Neural crest cell (in vitro differentiated cells): ENCODE data around the gene WNT10A. TPM values are rescaled to one million over a fixed set of nuclear protein-coding genes. Genes with fewer than 3 reads are reported as not detected.
A peak's percentile ranks its signal among the peaks of the same experiment; 100 is the strongest.

Experiments used
- DNase-seq: peaks from one replicate; pipeline ENCODE4 v3.0.0; 2021; ENCODE audit warnings: low read depth, mixed read lengths, low spot score
- H3K27ac Mint-ChIP-seq: one replicate; pipeline ENCODE4 v1.8.0; 2021; ENCODE audit warnings: mild to moderate bottlenecking, mixed read lengths; ENCODE audit not compliant: unreplicated experiment
- H3K27me3 Mint-ChIP-seq: 2 replicates; pipeline ENCODE4 v1.8.0; 2021; ENCODE audit warnings: low read depth, mild to moderate bottlenecking, mixed read lengths
- H3K36me3 Mint-ChIP-seq: 2 replicates; pipeline ENCODE4 v1.8.0; 2021; ENCODE audit warnings: low read depth, mild to moderate bottlenecking, mixed read lengths
- H3K4me1 Mint-ChIP-seq: 2 replicates; pipeline ENCODE4 v1.8.0; 2021; ENCODE audit warnings: mixed read lengths
- H3K4me3 Mint-ChIP-seq: one replicate; pipeline ENCODE4 v1.8.0; 2021; ENCODE audit warnings: mild to moderate bottlenecking, mixed read lengths
- H3K9me3 Mint-ChIP-seq: 2 replicates; pipeline ENCODE4 v1.8.0; 2021; ENCODE audit warnings: mixed read lengths
- CTCF ChIP-seq: fragments of 200-600 bp; sonication (generic); conservative IDR thresholded peaks from 2 replicates; pipeline ENCODE4 v1.5.0; 2021; ENCODE audit warnings: antibody characterized with exemption, mild to moderate bottlenecking
- total RNA-seq: library from RNA; stranded (reverse); gene quantifications from 2 replicates; pipeline ENCODE4 v1.2.1, GENCODE V29; 2021

The WNT10A gene
- total RNA-seq, 1 donor from 2014 or later: not detected

- H3K9me3 Mint-ChIP-seq: no peaks in the 10 kb centered on the region
- DNase-seq: no peak
- peaks cover 10% of the 10 kb centered on the region for H3K4me1 Mint-ChIP-seq
- TF ChIP-seq CTCF: no peak
- H3K27me3 Mint-ChIP-seq: peaks cover 94% of the 10 kb centered on the region
- H3K27ac Mint-ChIP-seq: no peak overlapping the region
- H3K36me3 Mint-ChIP-seq: no peaks in the 10 kb centered on the region
- peak overlapping the region; percentile 76 for H3K4me3 Mint-ChIP-seq
Measured at GRCh38 chr2:218858671-218859555, 21.7 kb upstream of the WNT10A start.

GRCh38 chr2:218859556-218859987 lies 21.1 kb upstream of the WNT10A start, which contains the start of gene WNT6:
TSS of gene WNT6 (plus strand) at chr2:218859805. CDS start at chr2:218860038, 233 bp downstream.
- Mint-ChIP-seq H3K27ac (no peak within 1 kb of the TSS), H3K4me1 (peaks cover 10% of the 10 kb centered on the region), H3K4me3 (peak within 1 kb of the TSS; percentile 77), H3K9me3 (no peaks in the 10 kb centered on the region), H3K36me3 (no peaks in the 10 kb centered on the region), H3K27me3 (peaks cover 91% of the 10 kb centered on the region)
- no peak for TF ChIP-seq CTCF
- DNase-seq: no peak

- peaks cover 10% of the 10 kb centered on the region for H3K4me1 Mint-ChIP-seq
- H3K27ac Mint-ChIP-seq: no peak overlapping the region
- H3K36me3 Mint-ChIP-seq: no peaks in the 10 kb centered on the region
- no peak for DNase-seq
- no peaks in the 10 kb centered on the region for H3K9me3 Mint-ChIP-seq
- TF ChIP-seq CTCF: no peak
- H3K27me3 Mint-ChIP-seq: peaks cover 88% of the 10 kb centered on the region
- H3K4me3 Mint-ChIP-seq: peak overlapping the region; percentile 77
Measured at GRCh38 chr2:218859988-218860831, 20.4 kb upstream of the WNT10A start.

GRCh38 chr2:218860950-218861381 lies 19.7 kb upstream of the WNT10A start:
- peak overlapping the region; percentile 50 for H3K4me3 Mint-ChIP-seq
- H3K27ac Mint-ChIP-seq: no peak overlapping the region
- peaks cover 10% of the 10 kb centered on the region for H3K4me1 Mint-ChIP-seq
- DNase-seq: peak; percentile 62
- no peaks in the 10 kb centered on the region for H3K36me3 Mint-ChIP-seq
- H3K27me3 Mint-ChIP-seq: peaks cover 83% of the 10 kb centered on the region
- H3K9me3 Mint-ChIP-seq: no peaks in the 10 kb centered on the region
- TF ChIP-seq CTCF: no peak

GRCh38 chr2:218861645-218862318 lies 18.9 kb upstream of the WNT10A start:
- Mint-ChIP-seq H3K4me3 (peak overlapping the region; percentile 29), H3K36me3 (no peaks in the 10 kb centered on the region), H3K9me3 (no peaks in the 10 kb centered on the region), H3K27ac (no peak overlapping the region), H3K4me1 (peaks cover 10% of the 10 kb centered on the region), H3K27me3 (peaks cover 83% of the 10 kb centered on the region)
- no peak for DNase-seq
- no peak for TF ChIP-seq CTCF
